ENCODE data around the gene ANKHD1.

GRCh38 chr5:140483055-140483454 lies 81.4 kb downstream of the ANKHD1 start:
- no peak for TF ChIP-seq LARP7 (IDR thresholded peaks at IDR 0.05)
- no peak for TF ChIP-seq REST (IDR thresholded peaks at IDR 0.05; ENCODE audit: borderline replicate concordance)
- no peak for TF ChIP-seq REST (CRISPR knock-in tag; IDR thresholded peaks at IDR 0.05; ENCODE audit: low read depth)
- TF ChIP-seq, protein P1, sequence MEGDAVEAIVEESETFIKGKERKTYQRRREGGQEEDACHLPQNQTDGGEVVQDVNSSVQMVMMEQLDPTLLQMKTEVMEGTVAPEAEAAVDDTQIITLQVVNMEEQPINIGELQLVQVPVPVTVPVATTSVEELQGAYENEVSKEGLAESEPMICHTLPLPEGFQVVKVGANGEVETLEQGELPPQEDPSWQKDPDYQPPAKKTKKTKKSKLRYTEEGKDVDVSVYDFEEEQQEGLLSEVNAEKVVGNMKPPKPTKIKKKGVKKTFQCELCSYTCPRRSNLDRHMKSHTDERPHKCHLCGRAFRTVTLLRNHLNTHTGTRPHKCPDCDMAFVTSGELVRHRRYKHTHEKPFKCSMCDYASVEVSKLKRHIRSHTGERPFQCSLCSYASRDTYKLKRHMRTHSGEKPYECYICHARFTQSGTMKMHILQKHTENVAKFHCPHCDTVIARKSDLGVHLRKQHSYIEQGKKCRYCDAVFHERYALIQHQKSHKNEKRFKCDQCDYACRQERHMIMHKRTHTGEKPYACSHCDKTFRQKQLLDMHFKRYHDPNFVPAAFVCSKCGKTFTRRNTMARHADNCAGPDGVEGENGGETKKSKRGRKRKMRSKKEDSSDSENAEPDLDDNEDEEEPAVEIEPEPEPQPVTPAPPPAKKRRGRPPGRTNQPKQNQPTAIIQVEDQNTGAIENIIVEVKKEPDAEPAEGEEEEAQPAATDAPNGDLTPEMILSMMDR (IDR thresholded peaks at IDR 0.05 in 2 of 3, conservative IDR thresholded peaks at IDR 0.05 in 1 of 3; ENCODE audit: insufficient read depth in 2 of 3, low read depth in 1 of 3, low read length in 3 of 3), result no peak
- no peak for TF ChIP-seq JUN (IDR thresholded peaks at IDR 0.05; ENCODE audit: borderline replicate concordance, low read depth, low read length)
- no peak for TF ChIP-seq JUN (CRISPR knock-in tag; IDR thresholded peaks at IDR 0.05; ENCODE audit: borderline replicate concordance)
- TF ChIP-seq PATZ1 (CRISPR knock-in tag; IDR thresholded peaks at IDR 0.05; ENCODE audit: borderline replicate concordance), result no peak
- no peak for TF ChIP-seq MYBL2 (IDR thresholded peaks at IDR 0.05; ENCODE audit: low read depth)
- no peak for TF ChIP-seq MYBL2 (CRISPR knock-in tag; IDR thresholded peaks at IDR 0.05; ENCODE audit: borderline replicate concordance)
